Measurements from ENCODE around the gene FARSB.
A peak's percentile ranks its signal among the peaks of the same experiment; 100 is the strongest.
"Not testable (repeated sequence)": the region's sequence is repeated elsewhere in the genome, so short reads cannot be mapped to it uniquely, and the experiment has no call there.

The FARSB gene

DNA sequence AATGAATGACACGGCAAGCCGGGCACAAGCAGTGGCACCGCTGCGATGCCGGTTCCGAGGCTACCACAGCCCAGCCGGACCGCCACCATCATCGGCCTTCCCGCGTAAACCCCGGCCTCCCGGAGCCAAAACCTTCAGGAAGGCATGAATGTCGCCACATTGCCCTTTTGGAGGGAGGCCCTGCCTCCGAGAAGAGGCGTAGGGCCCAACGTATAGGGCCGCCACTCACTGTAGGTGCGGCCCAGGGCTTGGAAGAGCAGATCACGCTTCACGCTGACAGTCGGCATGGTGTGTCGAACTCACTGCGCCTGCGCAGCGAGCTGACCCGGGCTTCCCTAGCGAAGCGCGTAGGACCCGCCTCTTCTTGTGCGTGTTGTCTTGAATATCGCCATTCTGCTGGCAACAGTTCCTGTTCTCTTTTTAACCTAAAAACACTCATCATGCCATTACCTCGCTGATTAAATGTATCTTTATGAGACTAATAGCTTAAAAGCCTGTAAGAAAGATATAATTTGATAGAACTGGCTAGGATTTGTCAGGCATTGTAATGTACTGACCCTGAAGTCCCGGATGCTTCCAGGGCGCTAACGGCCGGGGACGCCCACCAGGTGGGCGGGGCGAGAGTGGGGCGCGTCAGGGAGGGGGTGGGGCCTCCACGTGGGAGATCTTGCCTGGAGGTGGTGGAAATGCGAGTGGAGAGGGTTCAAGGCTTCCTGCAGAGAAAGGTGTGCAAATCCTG, at the start of gene FARSB:
FARSB (minus strand) TSS at position 306 of the 739 bp plus-strand sequence; CDS start at position 287, 19 bp downstream.
- peak; percentile 93 for DNase-seq (ENCODE audit: low read depth)

DNA sequence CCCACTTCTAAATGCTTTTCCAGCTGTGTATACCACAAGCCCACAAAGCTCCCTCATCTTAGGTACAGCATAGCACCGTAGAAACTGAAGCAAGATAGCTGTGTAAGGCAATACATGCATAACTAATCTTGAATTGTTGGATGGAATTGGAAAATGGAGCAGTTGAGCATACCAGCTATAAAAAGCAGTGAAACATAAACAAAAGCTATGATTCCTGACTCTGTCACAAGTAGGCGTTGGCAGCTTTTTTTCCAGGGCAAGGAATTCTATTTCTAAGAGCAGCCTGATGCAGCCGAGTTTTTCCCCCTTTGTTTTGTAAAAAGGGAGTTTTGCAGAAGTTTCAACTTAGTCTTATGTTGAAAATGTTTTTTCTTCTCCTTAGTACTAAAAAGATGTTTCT, 48.0 kb upstream of the FARSB start:
- peak; percentile 43 for DNase-seq (ENCODE audit: low read depth)

DNA sequence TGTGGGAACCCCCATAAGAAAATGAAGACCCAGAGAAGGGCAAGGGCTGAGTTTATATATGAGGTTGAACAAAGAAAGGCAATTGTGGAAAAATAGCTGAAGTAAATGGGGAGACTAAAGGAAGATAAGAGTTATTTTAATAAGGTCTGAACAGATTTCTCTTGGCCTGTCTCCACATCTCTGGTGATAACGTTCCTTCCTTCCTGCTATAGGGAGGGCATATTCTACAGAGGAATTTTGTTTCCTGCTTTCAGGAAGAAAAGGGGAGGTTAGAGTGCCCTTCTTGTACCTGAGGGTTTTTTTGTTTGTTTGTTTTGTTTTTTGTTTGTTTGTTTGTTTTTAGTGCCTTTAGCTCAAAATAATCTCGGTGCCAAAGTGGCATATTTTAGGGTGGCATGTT, 47.2 kb upstream of the FARSB start:
- DNase-seq (ENCODE audit: low read depth): no peak

DNA sequence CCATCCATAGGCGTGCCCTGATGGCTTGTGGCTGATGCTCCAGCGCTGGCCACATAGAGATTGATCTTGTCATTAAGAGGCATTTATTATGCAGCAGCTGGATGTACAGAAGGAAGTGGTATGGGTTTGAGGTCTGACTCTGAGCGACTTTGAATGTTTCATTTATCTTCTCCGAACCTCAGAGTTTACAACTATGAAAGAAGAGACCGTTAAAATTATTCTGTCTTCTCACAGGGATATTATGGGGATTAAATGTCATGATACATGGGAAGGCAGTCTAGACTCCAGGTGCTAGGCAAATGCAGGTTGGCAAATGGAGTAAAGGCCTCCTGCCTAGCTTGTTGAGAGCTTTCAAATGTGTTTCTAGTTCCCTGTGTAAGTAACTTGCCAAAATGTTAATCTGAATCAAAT, 45.8 kb upstream of the FARSB start:
- DNase-seq (ENCODE audit: low read depth): no peak

DNA sequence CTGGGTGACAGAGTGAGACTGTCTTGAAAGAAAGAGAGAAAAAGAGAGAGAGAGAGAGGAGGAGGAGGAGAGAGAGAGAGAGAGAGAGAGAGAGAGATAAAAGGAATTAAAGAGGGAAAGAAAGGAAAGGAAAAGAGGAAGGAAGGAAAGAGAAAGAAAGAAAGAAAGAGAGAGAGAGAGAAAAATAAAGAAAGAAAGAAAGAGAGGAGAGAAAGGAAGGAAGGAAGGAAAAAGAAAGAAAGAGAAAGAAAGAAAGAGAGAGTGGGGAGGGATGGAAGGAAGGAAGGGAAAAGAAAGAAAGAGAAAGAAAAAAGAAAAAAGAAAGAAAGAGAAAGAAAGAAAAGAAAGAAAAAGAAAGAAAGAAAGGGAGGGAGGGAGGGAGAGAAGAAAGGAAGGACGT, 45.3 kb upstream of the FARSB start:
- DNase-seq (ENCODE audit: low read depth): no peak

DNA sequence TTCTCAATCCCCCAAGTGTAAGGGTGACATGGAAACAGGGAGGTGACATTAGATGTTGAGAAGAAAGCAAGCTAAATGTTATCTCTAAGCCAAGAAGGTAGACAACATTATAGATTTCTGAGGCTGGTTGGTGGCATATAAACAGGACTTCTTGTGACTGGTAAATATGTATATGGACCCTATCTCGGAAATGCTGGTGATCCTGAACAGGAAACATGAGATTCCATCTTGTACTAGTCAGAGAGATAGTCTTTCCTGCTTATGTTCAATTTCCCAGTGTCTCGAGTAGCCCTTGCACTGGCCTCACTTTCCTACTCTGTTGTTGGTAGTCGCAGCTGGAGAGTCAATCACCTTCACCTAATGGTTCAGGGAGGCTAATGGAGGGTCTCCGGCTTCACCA, 42.4 kb upstream of the FARSB start:
- DNase-seq (ENCODE audit: low read depth): peak; percentile 28

DNA sequence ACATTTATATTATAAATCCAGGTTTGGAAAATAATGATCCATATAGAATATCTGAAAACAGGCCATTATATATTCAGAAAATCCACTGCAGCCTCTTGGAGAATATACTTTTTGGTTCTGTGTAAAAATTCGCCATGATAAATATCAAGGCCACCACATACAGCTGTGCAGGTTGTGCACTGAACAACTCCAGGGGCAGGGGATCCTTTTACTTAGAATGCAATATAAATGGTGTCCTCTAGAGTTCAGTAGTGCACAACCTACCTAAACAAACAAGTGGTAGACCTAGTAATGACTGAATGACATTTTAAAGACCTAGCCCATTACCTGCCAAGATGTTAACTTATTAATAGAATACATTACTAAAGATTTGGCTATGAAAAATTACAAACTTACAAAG, 37.9 kb upstream of the FARSB start:
- DNase-seq (ENCODE audit: low read depth): peak; percentile 49

DNA sequence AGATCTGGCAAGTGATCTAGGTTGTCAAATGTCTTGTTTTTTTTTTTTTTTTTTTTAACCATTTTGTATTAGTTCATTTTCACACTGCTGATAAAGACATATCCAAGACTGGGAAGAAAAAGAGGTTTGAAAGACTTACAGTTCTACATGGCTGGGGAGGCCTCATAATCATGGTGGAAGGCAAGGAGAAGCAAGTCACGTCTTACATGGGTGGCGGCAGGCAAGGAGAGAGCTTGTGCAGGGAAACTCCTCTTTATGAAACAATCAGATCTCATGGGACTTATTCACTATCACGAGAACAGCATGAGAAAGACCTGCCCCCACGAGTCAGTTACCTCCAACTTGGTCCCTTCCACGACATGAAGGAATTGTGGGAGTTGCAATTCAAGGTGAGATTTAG, 37.5 kb upstream of the FARSB start:
- not testable (repeated sequence) for DNase-seq (ENCODE audit: low read depth)

DNA sequence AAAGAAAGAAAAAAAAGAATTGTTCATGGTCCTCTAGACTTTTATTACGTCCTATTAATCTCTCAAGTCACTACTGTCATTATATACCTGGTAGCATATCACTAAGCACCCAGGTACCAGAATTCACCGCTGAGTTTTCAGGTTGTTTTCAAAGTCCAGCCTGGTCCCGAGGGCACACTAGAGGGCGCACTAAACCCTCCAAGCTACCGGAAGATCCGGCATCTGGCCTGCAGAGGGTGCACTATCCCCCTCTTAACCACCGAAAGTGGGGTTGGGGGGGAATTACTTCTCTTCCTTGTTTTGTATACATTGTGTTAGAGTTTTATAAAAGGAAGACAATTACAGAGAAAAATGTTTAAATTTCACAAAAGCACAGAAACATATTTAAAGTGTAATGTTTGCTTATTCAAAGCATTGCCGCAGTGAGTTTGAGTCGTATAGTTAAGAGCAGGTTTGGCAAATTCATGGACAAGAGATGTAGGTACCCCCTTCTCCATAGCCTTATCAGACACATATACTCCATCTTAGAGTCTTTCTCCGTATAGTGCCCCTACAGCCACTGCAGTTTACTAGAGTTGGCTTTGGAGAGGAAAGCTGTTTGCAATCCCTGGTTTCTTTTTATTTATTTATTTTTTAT, 34.8 kb upstream of the FARSB start:
- peak; percentile 75 for DNase-seq (ENCODE audit: low read depth)

DNA sequence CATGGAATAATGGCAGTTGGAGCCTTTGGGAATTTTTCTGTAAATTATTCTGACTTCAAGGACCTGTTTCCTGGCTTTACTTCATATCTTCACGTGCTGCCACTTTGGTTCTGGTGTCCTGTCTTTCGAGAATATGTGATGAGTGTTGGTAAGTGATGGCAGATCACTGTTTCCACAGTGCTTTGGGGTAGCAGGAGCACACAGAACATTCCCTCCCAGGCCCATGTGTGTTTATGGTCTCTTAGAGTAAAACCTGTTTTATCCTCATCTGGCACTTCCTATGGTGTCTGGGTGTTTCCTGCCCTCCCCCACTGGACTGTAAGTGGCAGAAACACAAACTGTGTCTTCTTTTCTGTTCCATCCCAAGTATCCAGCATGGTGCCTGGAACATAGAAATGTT, 33.4 kb upstream of the FARSB start:
- DNase-seq (ENCODE audit: low read depth): no peak

GRCh38 chr2:222688917-222689316, 33.0 kb upstream of the FARSB start:
- peak; percentile 27 for DNase-seq (ENCODE audit: low read depth)

- no peak for DNase-seq (ENCODE audit: low read depth)
These were observed 30.3 kb upstream of the FARSB start for GRCh38 chr2:222686086-222686750.

- no peak for DNase-seq (ENCODE audit: low read depth)
These were observed 27.9 kb upstream of the FARSB start for GRCh38 chr2:222683805-222684204.

- DNase-seq (ENCODE audit: low read depth): no peak
These were observed 22.1 kb upstream of the FARSB start for GRCh38 chr2:222677981-222678380.

- no peak for DNase-seq (ENCODE audit: low read depth)
These were observed 18.0 kb upstream of the FARSB start for GRCh38 chr2:222673883-222674282.

GRCh38 chr2:222673273-222673672, 17.4 kb upstream of the FARSB start:
- DNase-seq (ENCODE audit: low read depth): no peak

DNA sequence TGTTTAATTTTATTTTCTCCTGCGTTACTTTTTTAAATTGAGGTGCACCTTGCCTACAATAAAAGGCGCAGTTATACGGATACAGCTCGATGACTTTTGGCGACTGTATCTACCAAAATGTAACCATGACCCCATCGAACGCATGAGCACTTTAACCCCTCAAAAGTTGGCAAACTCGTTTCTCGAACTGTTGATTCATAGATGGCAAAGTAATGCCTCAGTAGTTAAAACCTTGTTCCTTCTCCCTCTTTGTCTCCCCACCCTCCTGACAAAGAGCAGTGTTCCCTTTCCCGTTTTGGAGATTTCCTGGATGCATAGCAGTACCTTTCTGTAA, 16.1 kb upstream of the FARSB start:
- no peak for DNase-seq (ENCODE audit: low read depth)

DNA sequence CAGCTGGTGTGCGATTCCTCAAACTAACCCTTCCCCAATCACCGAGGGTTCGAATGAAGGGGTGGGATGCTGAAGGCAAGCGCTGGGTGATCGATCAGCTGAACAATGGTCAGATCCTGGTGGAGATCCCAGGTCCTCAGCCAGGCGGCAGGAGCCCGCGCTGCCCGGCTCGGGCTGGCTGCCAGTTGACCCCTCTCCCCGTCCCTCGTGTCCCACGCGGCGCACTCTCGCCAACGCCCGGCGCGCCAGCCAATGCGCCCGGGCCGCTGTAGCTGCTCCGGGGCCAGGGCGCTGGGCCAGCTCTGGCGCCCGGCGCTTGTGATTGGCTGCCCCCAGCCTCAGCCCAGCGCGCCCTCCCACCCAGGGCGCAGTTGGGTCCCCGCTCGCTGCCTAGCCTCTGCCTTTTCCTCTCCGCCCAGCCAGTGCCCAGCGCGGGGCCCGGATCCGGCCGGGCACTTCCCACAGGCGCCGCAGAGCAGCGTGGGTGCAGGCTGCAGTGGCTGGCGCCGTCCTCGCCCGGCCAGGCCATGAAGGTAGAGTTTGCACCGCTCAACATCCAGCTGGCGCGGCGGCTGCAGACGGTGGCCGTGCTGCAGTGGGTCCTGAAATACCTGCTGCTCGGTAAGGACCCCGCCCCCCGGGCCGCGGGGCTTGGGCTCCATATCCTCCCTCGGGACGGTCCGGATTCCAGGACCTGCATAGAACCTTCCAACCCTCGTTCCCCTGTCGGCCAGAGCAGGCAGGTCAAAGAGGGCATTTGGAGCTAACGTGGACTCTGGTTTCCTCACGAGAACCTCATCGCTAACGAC, 15.6 kb upstream of the FARSB start, which contains the start of gene MOGAT1:
MOGAT1 (plus strand) TSS at position 400 of the 809 bp plus-strand sequence; CDS start at position 528, 128 bp downstream.
- DNase-seq (ENCODE audit: low read depth): no peak

DNA sequence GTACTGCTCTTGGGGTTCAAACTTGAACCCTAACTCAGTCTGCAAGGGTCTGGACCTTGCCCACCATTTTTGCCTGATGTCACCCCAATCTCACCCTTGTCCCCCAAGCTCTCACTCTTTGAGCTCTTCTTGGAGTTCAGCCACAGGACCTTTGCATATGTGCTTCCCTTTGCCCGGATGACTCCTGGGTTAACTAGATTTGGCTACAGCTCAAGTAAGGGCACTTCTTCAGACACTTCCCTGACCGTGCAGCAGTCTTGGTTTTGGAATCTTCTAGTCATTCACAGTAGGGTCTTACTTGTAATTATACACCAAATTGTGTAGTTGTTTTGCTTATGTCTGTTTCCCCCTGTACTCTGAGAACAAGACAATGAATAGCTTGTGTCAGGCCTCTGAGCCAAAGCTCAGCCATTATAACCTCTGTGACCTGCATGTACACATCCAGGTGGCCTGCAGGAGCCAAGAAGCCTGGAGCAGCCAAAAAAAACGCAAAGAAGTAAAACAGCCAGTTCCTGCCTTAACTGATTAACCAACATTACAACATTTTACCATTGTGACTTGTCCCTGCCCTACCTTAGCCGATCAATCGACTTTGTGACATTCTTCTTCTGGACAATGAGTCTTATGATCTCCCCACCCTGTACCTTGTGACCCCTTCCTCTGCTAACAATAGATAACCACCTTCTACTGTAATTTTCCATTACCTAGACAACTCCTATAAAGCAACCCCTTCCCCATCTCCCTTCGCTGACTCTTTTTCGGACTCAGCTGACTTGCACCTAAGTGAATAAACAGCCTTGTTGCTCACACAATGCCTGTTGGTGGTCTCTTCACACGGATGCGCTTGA, 14.5 kb upstream of the FARSB start:
- DNase-seq (ENCODE audit: low read depth): no peak

- DNase-seq (ENCODE audit: low read depth): no peak
These were observed 13.5 kb upstream of the FARSB start for GRCh38 chr2:222669353-222669752.

- no peak for DNase-seq (ENCODE audit: low read depth)
These were observed 12.7 kb upstream of the FARSB start for GRCh38 chr2:222668494-222669154.
